Caco-2 (cell line): ENCODE measurements around the gene ROS1. TPM values are rescaled to one million over a fixed set of nuclear protein-coding genes. Genes with fewer than 3 reads are reported as not detected.

Source experiments
- BruUV-seq: library from RNA; stranded (reverse); fragments of 400-500 nt; replicated peaks from 2 replicates; lab custom pipeline; 2021; lab: Mats Ljungman, UMichigan
- CTCF ChIA-PET: fragments of 300-600 bp; sonication (Branson Sonifier 250); formaldehyde crosslinking; loops from one replicate; lab custom pipeline; 2022; ENCODE audit warnings: antibody characterized with exemption; lab: Charles Lee
- POLR2A ChIA-PET: fragments of 300-600 bp; sonication (Branson Sonifier 250); formaldehyde crosslinking; loops from one replicate; lab custom pipeline; 2022; ENCODE audit warnings: antibody characterized with exemption; lab: Charles Lee
- DNase-seq, 2 experiments: peaks; one replicate each; pipeline versions ENCODE4 v3.0.0 to v3.0.0-alpha.2; 2020 to 2022
- H3K27me3 ChIP-seq: replicated peaks from 2 replicates; pipeline ENCODE4 v1.6.0; 2011; ENCODE audit warnings: low read length; ENCODE audit not compliant: control insufficient read depth, insufficient read depth
- H3K36me3 ChIP-seq: 2 replicates; pipeline ENCODE4 v1.5.1; 2011; ENCODE audit warnings: low read length; ENCODE audit not compliant: control insufficient read depth, insufficient read depth
- H3K4me1 ChIP-seq: fragments of 250-450 bp; sonication (Bioruptor Pico); 2 replicates; pipeline ENCODE4 v1.5.1; 2020; ENCODE audit warnings: mild to moderate bottlenecking
- H3K4me3 ChIP-seq: 2 replicates; pipeline ENCODE4 v1.5.1; 2011; ENCODE audit warnings: low read depth, mild to moderate bottlenecking, control low read depth, low read length
- H3K9me3 ChIP-seq: fragments of 250-450 bp; sonication (Bioruptor Pico); 2 replicates; pipeline ENCODE4 v1.5.1; 2020; ENCODE audit warnings: mild to moderate bottlenecking, moderate library complexity
- H3K27ac Mint-ChIP-seq: one replicate; pipeline ENCODE4 v1.8.0; 2022; ENCODE audit warnings: mixed read lengths; ENCODE audit not compliant: unreplicated experiment
- H3K27me3 Mint-ChIP-seq: one replicate; pipeline ENCODE4 v1.8.0; 2022; ENCODE audit warnings: mixed read lengths; ENCODE audit not compliant: insufficient read depth, unreplicated experiment
- H3K36me3 Mint-ChIP-seq: one replicate; pipeline ENCODE4 v1.8.0; 2022; ENCODE audit warnings: mild to moderate bottlenecking, mixed read lengths; ENCODE audit not compliant: insufficient read depth, unreplicated experiment
- H3K4me1 Mint-ChIP-seq: one replicate; pipeline ENCODE4 v1.8.0; 2022; ENCODE audit warnings: low read depth, mixed read lengths; ENCODE audit not compliant: unreplicated experiment
- H3K4me3 Mint-ChIP-seq: one replicate; pipeline ENCODE4 v1.8.0; 2022; ENCODE audit warnings: mild to moderate bottlenecking, moderate library complexity, mixed read lengths; ENCODE audit not compliant: unreplicated experiment
- H3K9me3 Mint-ChIP-seq: one replicate; pipeline ENCODE4 v1.8.0; 2022; ENCODE audit warnings: mixed read lengths; ENCODE audit not compliant: unreplicated experiment
- intact Hi-C: fragments of 100-400 bp; cut with micrococcal nuclease; formaldehyde crosslinking; loops from one replicate; pipeline ENCODE4 v1.10.0; 2022; ENCODE audit not compliant: unreplicated experiment
- total RNA-seq: library from RNA; stranded (reverse); gene quantifications from 2 replicates; pipeline ENCODE4 v1.2.3, GENCODE V29; 2022
- TF ChIP-seq, protein P1 (sequence below), 2 experiments: fragments of 200-600 bp in 1 of 2; IDR thresholded peaks; 1 replicate in 1 of 2; 2 replicates in 1 of 2; pipeline versions ENCODE4 v1.5.1 to v1.8.0; 2011 to 2022; ENCODE audit warnings: antibody characterized with exemption in 1 of 2, control low read depth in 1 of 2, inconsistent platforms in 1 of 2, low read depth in 1 of 2, low read length in 1 of 2, mild to moderate bottlenecking in 1 of 2, moderate library complexity in 1 of 2; ENCODE audit not compliant: insufficient read depth in 1 of 2, severe bottlenecking in 1 of 2, unreplicated experiment in 1 of 2

The ROS1 gene
- total RNA-seq, 1 experiment from 2014 or later = 0.16 TPM

DNA sequence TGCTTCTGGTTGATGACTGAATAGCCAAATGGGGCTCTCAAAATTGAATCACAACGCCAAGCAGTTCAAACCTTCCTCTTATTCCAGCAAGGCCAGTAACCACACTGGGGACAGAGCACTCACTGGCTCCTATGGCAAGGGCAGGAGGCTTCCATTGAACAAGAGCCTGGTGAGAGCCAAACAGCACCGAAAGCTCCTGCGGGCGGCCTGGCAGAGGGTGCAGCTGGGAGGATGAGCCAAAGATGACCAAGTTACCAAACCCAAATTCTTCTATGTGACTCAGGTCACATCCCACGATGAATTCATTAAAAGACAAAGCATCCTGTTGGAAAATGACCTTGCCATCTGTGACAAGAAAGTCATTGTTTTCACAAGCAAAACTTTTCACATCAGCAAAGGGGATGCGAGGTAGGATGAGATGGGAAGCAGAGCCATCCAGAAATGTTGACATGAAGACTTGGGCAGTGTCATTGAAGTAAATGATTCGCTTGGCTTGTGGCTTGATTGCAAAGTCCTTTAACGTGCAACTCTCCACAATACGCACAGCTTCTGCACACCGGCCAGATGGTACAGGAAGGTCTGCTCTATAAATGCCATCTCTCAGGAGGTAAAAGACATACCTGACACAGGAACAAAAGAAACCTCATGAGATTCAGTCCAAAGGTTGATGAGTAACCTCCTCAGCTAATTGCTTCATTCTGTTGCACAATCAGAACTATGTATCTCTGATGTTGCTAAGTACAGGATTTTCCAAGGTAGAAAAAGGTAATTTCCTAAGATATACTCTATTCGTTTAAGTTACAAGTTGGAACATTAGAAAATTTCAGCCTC lies 36.3 kb downstream of the ROS1 start:
- Histone ChIP-seq H3K27me3 (no peaks in the 10 kb centered on the region), H3K36me3 (no peaks in the 10 kb centered on the region), H3K4me1 (peaks cover 25% of the 10 kb centered on the region), H3K4me3 (no peak overlapping the region), H3K9me3 (no peaks in the 10 kb centered on the region)
- ChIA-PET CTCF (no interaction called here), POLR2A (no interaction called here)
- peak; percentile 70 for DNase-seq
- H3K27ac Mint-ChIP-seq = peak overlapping the region; percentile 32
- H3K4me3 Mint-ChIP-seq = peak overlapping the region; percentile 11
- no peaks in the 10 kb centered on the region for H3K27me3 Mint-ChIP-seq
- no peaks in the 10 kb centered on the region for H3K36me3 Mint-ChIP-seq
- no TSS peak for BruUV-seq
- no peaks in the 10 kb centered on the region for H3K4me1 Mint-ChIP-seq
- intact Hi-C loops = loop anchor here (5.0 kb wide), 1 partner anchor 37 kb away; no protein-coding TSS in a partner anchor
- TF ChIP-seq, protein P1, sequence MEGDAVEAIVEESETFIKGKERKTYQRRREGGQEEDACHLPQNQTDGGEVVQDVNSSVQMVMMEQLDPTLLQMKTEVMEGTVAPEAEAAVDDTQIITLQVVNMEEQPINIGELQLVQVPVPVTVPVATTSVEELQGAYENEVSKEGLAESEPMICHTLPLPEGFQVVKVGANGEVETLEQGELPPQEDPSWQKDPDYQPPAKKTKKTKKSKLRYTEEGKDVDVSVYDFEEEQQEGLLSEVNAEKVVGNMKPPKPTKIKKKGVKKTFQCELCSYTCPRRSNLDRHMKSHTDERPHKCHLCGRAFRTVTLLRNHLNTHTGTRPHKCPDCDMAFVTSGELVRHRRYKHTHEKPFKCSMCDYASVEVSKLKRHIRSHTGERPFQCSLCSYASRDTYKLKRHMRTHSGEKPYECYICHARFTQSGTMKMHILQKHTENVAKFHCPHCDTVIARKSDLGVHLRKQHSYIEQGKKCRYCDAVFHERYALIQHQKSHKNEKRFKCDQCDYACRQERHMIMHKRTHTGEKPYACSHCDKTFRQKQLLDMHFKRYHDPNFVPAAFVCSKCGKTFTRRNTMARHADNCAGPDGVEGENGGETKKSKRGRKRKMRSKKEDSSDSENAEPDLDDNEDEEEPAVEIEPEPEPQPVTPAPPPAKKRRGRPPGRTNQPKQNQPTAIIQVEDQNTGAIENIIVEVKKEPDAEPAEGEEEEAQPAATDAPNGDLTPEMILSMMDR (IDR thresholded peaks at IDR 0.05; ENCODE audit: insufficient read depth in 1 of 2, low read depth in 1 of 2, low read length in 1 of 2, severe bottlenecking in 1 of 2, unreplicated experiment in 1 of 2) = no peak
- H3K9me3 Mint-ChIP-seq = no peaks in the 10 kb centered on the region

DNA sequence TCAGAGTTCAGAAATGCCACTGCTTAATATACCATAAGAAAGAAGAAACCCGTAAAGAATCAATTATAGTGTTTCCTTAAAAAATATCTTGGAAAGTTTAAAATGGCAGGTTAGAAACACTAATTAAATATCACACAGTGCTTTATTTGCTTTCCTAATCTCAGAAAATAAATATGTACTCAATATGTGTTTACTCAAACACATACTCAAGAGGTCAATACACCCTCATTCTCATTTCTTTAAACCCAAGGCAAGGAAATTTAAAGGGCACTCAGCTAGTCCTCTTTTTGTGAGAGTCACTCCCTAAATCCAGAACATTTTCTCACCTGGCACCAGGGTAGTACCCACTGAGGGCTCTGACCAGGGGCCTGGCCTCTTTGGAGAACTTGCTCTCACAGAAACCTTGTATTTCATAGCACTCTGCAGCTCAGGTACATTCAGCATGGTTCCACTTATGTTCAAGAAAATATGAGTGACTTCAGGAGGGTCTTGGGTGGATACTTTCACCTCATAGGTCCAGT lies 38.2 kb downstream of the ROS1 start:
- H3K9me3 Mint-ChIP-seq = no peaks in the 10 kb centered on the region
- H3K4me1 Mint-ChIP-seq = no peaks in the 10 kb centered on the region
- no peak for DNase-seq
- H3K36me3 Mint-ChIP-seq = no peaks in the 10 kb centered on the region
- H3K36me3 ChIP-seq = no peaks in the 10 kb centered on the region
- H3K4me3 Mint-ChIP-seq = no peak overlapping the region
- ChIA-PET CTCF (no interaction called here), POLR2A (no interaction called here)
- H3K4me1 ChIP-seq = peaks cover 25% of the 10 kb centered on the region
- TF ChIP-seq, protein P1 (IDR thresholded peaks at IDR 0.05; ENCODE audit: insufficient read depth in 1 of 2, low read depth in 1 of 2, low read length in 1 of 2, severe bottlenecking in 1 of 2, unreplicated experiment in 1 of 2) = no peak
- no TSS peak for BruUV-seq
- no peaks in the 10 kb centered on the region for H3K9me3 ChIP-seq
- H3K27ac Mint-ChIP-seq = no peak overlapping the region
- no peaks in the 10 kb centered on the region for H3K27me3 Mint-ChIP-seq
- H3K27me3 ChIP-seq = no peaks in the 10 kb centered on the region
- no peak overlapping the region for H3K4me3 ChIP-seq
- intact Hi-C loops = loop anchor here (5.0 kb wide), 1 partner anchor 35 kb away; no protein-coding TSS in a partner anchor

DNA sequence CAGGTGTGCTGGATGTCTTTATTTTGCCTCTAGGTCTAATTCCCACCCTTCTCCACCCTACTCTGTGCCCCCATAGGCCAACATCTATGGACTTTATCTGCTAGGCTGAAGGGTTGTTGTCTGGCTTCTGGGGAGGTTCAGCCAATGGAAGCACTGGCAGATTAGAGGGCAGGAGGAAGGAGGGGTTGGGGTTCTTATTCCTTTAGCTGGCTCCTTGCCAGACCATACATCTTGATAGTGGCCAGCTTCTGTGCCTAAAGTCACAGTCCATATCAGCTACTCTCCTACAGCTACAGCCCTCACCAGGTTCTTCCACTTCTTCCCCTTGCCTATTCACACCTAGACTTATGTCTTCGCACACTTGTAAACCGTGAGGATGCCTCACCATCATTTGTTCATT lies 41.1 kb downstream of the ROS1 start:
- intact Hi-C loops = loop anchor here (5.0 kb wide), 1 partner anchor 32 kb away; no protein-coding TSS in a partner anchor
- POLR2A ChIA-PET = no interaction called here
- no peaks in the 10 kb centered on the region for H3K9me3 ChIP-seq
- no peaks in the 10 kb centered on the region for H3K9me3 Mint-ChIP-seq
- no peaks in the 10 kb centered on the region for H3K27me3 ChIP-seq
- TF ChIP-seq, protein P1 (IDR thresholded peaks at IDR 0.05; ENCODE audit: insufficient read depth in 1 of 2, low read depth in 1 of 2, low read length in 1 of 2, severe bottlenecking in 1 of 2, unreplicated experiment in 1 of 2) = no peak
- no peak for DNase-seq
- H3K4me3 ChIP-seq = no peak overlapping the region
- H3K27me3 Mint-ChIP-seq = no peaks in the 10 kb centered on the region
- no peaks in the 10 kb centered on the region for H3K36me3 ChIP-seq
- no peak overlapping the region for H3K27ac Mint-ChIP-seq
- no peaks in the 10 kb centered on the region for H3K4me1 Mint-ChIP-seq
- CTCF ChIA-PET = no interaction called here
- BruUV-seq = no TSS peak
- no peaks in the 10 kb centered on the region for H3K36me3 Mint-ChIP-seq
- no peak overlapping the region for H3K4me3 Mint-ChIP-seq
- H3K4me1 ChIP-seq = peaks cover 19% of the 10 kb centered on the region
